Measurements from ENCODE around the gene SOX14. TPM values are rescaled to one million over a fixed set of nuclear protein-coding genes. Genes with fewer than 3 reads are reported as not detected.

Gene SOX14
- total and polyA plus RNA-seq, 4 donors: 0.30 to 2.7 (median 0.65) TPM

- Histone ChIP-seq H3K4me1 (ENCODE audit: control insufficient read depth, insufficient read depth, low read length) (no peaks in the 10 kb centered on the region), H3K27me3 (ENCODE audit: control insufficient read depth, insufficient read depth, low read length) (peaks cover 41% of the 10 kb centered on the region), H3K27ac (ENCODE audit: low read depth, low read length) (no peak overlapping the region), H3K4me3 (ENCODE audit: low read depth, low read length) (no peak overlapping the region), H3K9me3 (ENCODE audit: control insufficient read depth, insufficient read depth, low read length) (no peaks in the 10 kb centered on the region), H3K36me3 (ENCODE audit: control insufficient read depth, insufficient read depth, low read length) (no peaks in the 10 kb centered on the region)
- 43% methylated on average over 1 of the region's 2 CpGs for WGBS (ENCODE audit: insufficient coverage)
- DNase-seq (ENCODE audit: low read depth in 4 of 6, low spot score in 6 of 6): no peak
Measured at GRCh38 chr3:137778941-137779340, 14.8 kb downstream of the SOX14 start.

GRCh38 chr3:137787529-137787928 lies 23.4 kb downstream of the SOX14 start:
- 62% methylated on average over 2 of the region's 6 CpGs for WGBS (ENCODE audit: insufficient coverage)
- H3K9me3 ChIP-seq (ENCODE audit: control insufficient read depth, insufficient read depth, low read length): no peaks in the 10 kb centered on the region
- peaks cover 8% of the 10 kb centered on the region for H3K27me3 ChIP-seq (ENCODE audit: control insufficient read depth, insufficient read depth, low read length)

GRCh38 chr3:137789236-137789635 lies 25.1 kb downstream of the SOX14 start:
- H3K4me3 ChIP-seq (ENCODE audit: low read depth, low read length): no peak overlapping the region
- H3K27ac ChIP-seq (ENCODE audit: low read depth, low read length): no peak overlapping the region
- no peaks in the 10 kb centered on the region for H3K9me3 ChIP-seq (ENCODE audit: control insufficient read depth, insufficient read depth, low read length)
- H3K27me3 ChIP-seq (ENCODE audit: control insufficient read depth, insufficient read depth, low read length): peaks cover 8% of the 10 kb centered on the region
- peak in 1 of 6 donors; percentile 75 for DNase-seq (ENCODE audit: low read depth in 4 of 6, low spot score in 6 of 6)
- no peaks in the 10 kb centered on the region for H3K4me1 ChIP-seq (ENCODE audit: control insufficient read depth, insufficient read depth, low read length)
- H3K36me3 ChIP-seq (ENCODE audit: control insufficient read depth, insufficient read depth, low read length): no peaks in the 10 kb centered on the region
- 60% methylated on average over 3 of the region's 5 CpGs for WGBS (ENCODE audit: insufficient coverage)

More at GRCh38 chr3:137787529-137787928, 23.4 kb downstream of the SOX14 start:
- Histone ChIP-seq H3K27ac (ENCODE audit: low read depth, low read length) (no peak overlapping the region), H3K36me3 (ENCODE audit: control insufficient read depth, insufficient read depth, low read length) (no peaks in the 10 kb centered on the region), H3K4me3 (ENCODE audit: low read depth, low read length) (no peak overlapping the region), H3K4me1 (ENCODE audit: control insufficient read depth, insufficient read depth, low read length) (no peaks in the 10 kb centered on the region)
- no peak for DNase-seq (ENCODE audit: low read depth in 4 of 6, low spot score in 6 of 6)

- H3K9me3 ChIP-seq (ENCODE audit: control insufficient read depth, insufficient read depth, low read length): no peaks in the 10 kb centered on the region
- no peak overlapping the region for H3K4me3 ChIP-seq (ENCODE audit: low read depth, low read length)
- H3K27ac ChIP-seq (ENCODE audit: low read depth, low read length): no peak overlapping the region
- WGBS (ENCODE audit: insufficient coverage): 0% methylated on average over 3 of the region's 3 CpGs
- no peaks in the 10 kb centered on the region for H3K4me1 ChIP-seq (ENCODE audit: control insufficient read depth, insufficient read depth, low read length)
- H3K27me3 ChIP-seq (ENCODE audit: control insufficient read depth, insufficient read depth, low read length): no peaks in the 10 kb centered on the region
- DNase-seq (ENCODE audit: low read depth in 4 of 6, low spot score in 6 of 6): peak in 2 of 6 donors; percentile 38 to 43
- no peaks in the 10 kb centered on the region for H3K36me3 ChIP-seq (ENCODE audit: control insufficient read depth, insufficient read depth, low read length)
Measured at GRCh38 chr3:137792626-137793271, 28.6 kb downstream of the SOX14 start.

GRCh38 chr3:137796993-137797392 lies 32.9 kb downstream of the SOX14 start:
- H3K4me1 ChIP-seq (ENCODE audit: control insufficient read depth, insufficient read depth, low read length): no peaks in the 10 kb centered on the region
- H3K9me3 ChIP-seq (ENCODE audit: control insufficient read depth, insufficient read depth, low read length): no peaks in the 10 kb centered on the region
- no peak overlapping the region for H3K27ac ChIP-seq (ENCODE audit: low read depth, low read length)
- DNase-seq (ENCODE audit: low read depth in 4 of 6, low spot score in 6 of 6): no peak
- no CpG with 5 or more reads among the region's 3 CpGs for WGBS (ENCODE audit: insufficient coverage)
- H3K4me3 ChIP-seq (ENCODE audit: low read depth, low read length): no peak overlapping the region
- H3K27me3 ChIP-seq (ENCODE audit: control insufficient read depth, insufficient read depth, low read length): no peaks in the 10 kb centered on the region
- no peaks in the 10 kb centered on the region for H3K36me3 ChIP-seq (ENCODE audit: control insufficient read depth, insufficient read depth, low read length)

GRCh38 chr3:137803215-137803614 lies 39.1 kb downstream of the SOX14 start:
- H3K9me3 ChIP-seq (ENCODE audit: control insufficient read depth, insufficient read depth, low read length): no peaks in the 10 kb centered on the region
- DNase-seq (ENCODE audit: low read depth in 4 of 6, low spot score in 6 of 6): no peak
- no peaks in the 10 kb centered on the region for H3K4me1 ChIP-seq (ENCODE audit: control insufficient read depth, insufficient read depth, low read length)
- no peaks in the 10 kb centered on the region for H3K36me3 ChIP-seq (ENCODE audit: control insufficient read depth, insufficient read depth, low read length)
- no peak overlapping the region for H3K27ac ChIP-seq (ENCODE audit: low read depth, low read length)
- H3K4me3 ChIP-seq (ENCODE audit: low read depth, low read length): no peak overlapping the region
- no peaks in the 10 kb centered on the region for H3K27me3 ChIP-seq (ENCODE audit: control insufficient read depth, insufficient read depth, low read length)
- no CpG with 5 or more reads among the region's 1 CpG for WGBS (ENCODE audit: insufficient coverage)

GRCh38 chr3:137807998-137808397 lies 43.9 kb downstream of the SOX14 start:
- DNase-seq (ENCODE audit: low read depth in 4 of 6, low spot score in 6 of 6): peak in 5 of 6 donors; percentile 4 to 92 (median 24)
- H3K4me1 ChIP-seq (ENCODE audit: control insufficient read depth, insufficient read depth, low read length): no peaks in the 10 kb centered on the region
- 13% methylated on average over 4 of the region's 9 CpGs for WGBS (ENCODE audit: insufficient coverage)
- H3K36me3 ChIP-seq (ENCODE audit: control insufficient read depth, insufficient read depth, low read length): no peaks in the 10 kb centered on the region
- no peak overlapping the region for H3K27ac ChIP-seq (ENCODE audit: low read depth, low read length)
- no peak overlapping the region for H3K4me3 ChIP-seq (ENCODE audit: low read depth, low read length)
- no peaks in the 10 kb centered on the region for H3K9me3 ChIP-seq (ENCODE audit: control insufficient read depth, insufficient read depth, low read length)
- H3K27me3 ChIP-seq (ENCODE audit: control insufficient read depth, insufficient read depth, low read length): peaks cover 2% of the 10 kb centered on the region

GRCh38 chr3:137809509-137809908 lies 45.4 kb downstream of the SOX14 start:
- Histone ChIP-seq H3K9me3 (ENCODE audit: control insufficient read depth, insufficient read depth, low read length) (no peaks in the 10 kb centered on the region), H3K36me3 (ENCODE audit: control insufficient read depth, insufficient read depth, low read length) (no peaks in the 10 kb centered on the region), H3K4me3 (ENCODE audit: low read depth, low read length) (no peak overlapping the region), H3K4me1 (ENCODE audit: control insufficient read depth, insufficient read depth, low read length) (no peaks in the 10 kb centered on the region), H3K27me3 (ENCODE audit: control insufficient read depth, insufficient read depth, low read length) (peaks cover 2% of the 10 kb centered on the region), H3K27ac (ENCODE audit: low read depth, low read length) (no peak overlapping the region)
- no peak for DNase-seq (ENCODE audit: low read depth in 4 of 6, low spot score in 6 of 6)

GRCh38 chr3:137812023-137812422 lies 47.9 kb downstream of the SOX14 start:
- H3K4me3 ChIP-seq (ENCODE audit: low read depth, low read length): no peak overlapping the region
- WGBS (ENCODE audit: insufficient coverage): 57% methylated on average over 2 of the region's 4 CpGs
- H3K9me3 ChIP-seq (ENCODE audit: control insufficient read depth, insufficient read depth, low read length): no peaks in the 10 kb centered on the region
- peaks cover 2% of the 10 kb centered on the region for H3K27me3 ChIP-seq (ENCODE audit: control insufficient read depth, insufficient read depth, low read length)
- H3K27ac ChIP-seq (ENCODE audit: low read depth, low read length): no peak overlapping the region
- no peaks in the 10 kb centered on the region for H3K36me3 ChIP-seq (ENCODE audit: control insufficient read depth, insufficient read depth, low read length)
- DNase-seq (ENCODE audit: low read depth in 4 of 6, low spot score in 6 of 6): no peak
- H3K4me1 ChIP-seq (ENCODE audit: control insufficient read depth, insufficient read depth, low read length): no peaks in the 10 kb centered on the region

- Histone ChIP-seq H3K27ac (ENCODE audit: low read depth, low read length) (no peak overlapping the region), H3K4me1 (ENCODE audit: control insufficient read depth, insufficient read depth, low read length) (no peaks in the 10 kb centered on the region), H3K27me3 (ENCODE audit: control insufficient read depth, insufficient read depth, low read length) (peaks cover 2% of the 10 kb centered on the region), H3K36me3 (ENCODE audit: control insufficient read depth, insufficient read depth, low read length) (no peaks in the 10 kb centered on the region), H3K4me3 (ENCODE audit: low read depth, low read length) (no peak overlapping the region), H3K9me3 (ENCODE audit: control insufficient read depth, insufficient read depth, low read length) (no peaks in the 10 kb centered on the region)
- DNase-seq (ENCODE audit: low read depth in 4 of 6, low spot score in 6 of 6): no peak
- WGBS (ENCODE audit: insufficient coverage): 92% methylated on average over 8 of the region's 8 CpGs
Measured at GRCh38 chr3:137815251-137815650, 51.1 kb downstream of the SOX14 start.
